ENCODE data around the gene CCDC9B. TPM values are rescaled to one million over a fixed set of nuclear protein-coding genes. Genes with fewer than 3 reads are reported as not detected.

CCDC9B gene
- total and polyA plus RNA-seq, 10 donors: 2.2 to 19.4 (median 7.1) TPM

- Histone ChIP-seq H3K27ac (peak overlapping the region in 3 of 8 donors; percentile 29 to 86 (median 41)), H3K36me3 (peaks cover 0 to 4% (median 0%) of the 10 kb centered on the region in 6 donors), H3K27me3 (replicated peaks in 1 of 7) (no peaks in the 10 kb centered on the region), H3K4me1 (peaks cover 22 to 90% (median 63%) of the 10 kb centered on the region in 6 donors), H3K9me3 (no peaks in the 10 kb centered on the region), H3K4me3 (peak overlapping the region in 3 of 8 donors; percentile 69 to 93 (median 84))
- TF ChIP-seq POLR2A (IDR thresholded peaks at IDR 0.05) (no peak), POLR2AphosphoS5 (IDR thresholded peaks at IDR 0.05) (no peak)
- TF ChIP-seq, protein P1, sequence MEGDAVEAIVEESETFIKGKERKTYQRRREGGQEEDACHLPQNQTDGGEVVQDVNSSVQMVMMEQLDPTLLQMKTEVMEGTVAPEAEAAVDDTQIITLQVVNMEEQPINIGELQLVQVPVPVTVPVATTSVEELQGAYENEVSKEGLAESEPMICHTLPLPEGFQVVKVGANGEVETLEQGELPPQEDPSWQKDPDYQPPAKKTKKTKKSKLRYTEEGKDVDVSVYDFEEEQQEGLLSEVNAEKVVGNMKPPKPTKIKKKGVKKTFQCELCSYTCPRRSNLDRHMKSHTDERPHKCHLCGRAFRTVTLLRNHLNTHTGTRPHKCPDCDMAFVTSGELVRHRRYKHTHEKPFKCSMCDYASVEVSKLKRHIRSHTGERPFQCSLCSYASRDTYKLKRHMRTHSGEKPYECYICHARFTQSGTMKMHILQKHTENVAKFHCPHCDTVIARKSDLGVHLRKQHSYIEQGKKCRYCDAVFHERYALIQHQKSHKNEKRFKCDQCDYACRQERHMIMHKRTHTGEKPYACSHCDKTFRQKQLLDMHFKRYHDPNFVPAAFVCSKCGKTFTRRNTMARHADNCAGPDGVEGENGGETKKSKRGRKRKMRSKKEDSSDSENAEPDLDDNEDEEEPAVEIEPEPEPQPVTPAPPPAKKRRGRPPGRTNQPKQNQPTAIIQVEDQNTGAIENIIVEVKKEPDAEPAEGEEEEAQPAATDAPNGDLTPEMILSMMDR (IDR thresholded peaks at IDR 0.05 in 8 of 11, conservative IDR thresholded peaks at IDR 0.05 in 3 of 11): no peak
- WGBS, 5 donors: 82 to 90% (median 85%) methylated on average over 2 of the region's 2 CpGs
- intact Hi-C loops (cut with DNase I; ENCODE audit: low total_unique reads): no loop called here
- DNase-seq: no peak
These were observed 15.0 kb downstream of the CCDC9B start for GRCh38 chr15:40325700-40326099.

GRCh38 chr15:40325188-40325587, 15.6 kb downstream of the CCDC9B start:
- DNase-seq: no peak
- H3K4me3 ChIP-seq: peak overlapping the region; percentile 63 to 93 (median 68)
- peaks cover 22 to 90% (median 63%) of the 10 kb centered on the region in 6 donors for H3K4me1 ChIP-seq
- peak overlapping the region in 5 of 8 donors; percentile 29 to 86 (median 79) for H3K27ac ChIP-seq
- WGBS, 5 donors: 47 to 59% (median 48%) methylated on average over 2 of the region's 2 CpGs
- intact Hi-C loops (cut with DNase I; ENCODE audit: low total_unique reads): no loop called here
- no peaks in the 10 kb centered on the region for H3K27me3 ChIP-seq (replicated peaks in 1 of 7)
- H3K36me3 ChIP-seq: peaks cover 0 to 4% (median 0%) of the 10 kb centered on the region in 6 donors
- TF ChIP-seq, protein P1 (IDR thresholded peaks at IDR 0.05 in 8 of 11, conservative IDR thresholded peaks at IDR 0.05 in 3 of 11): no peak
- TF ChIP-seq POLR2AphosphoS5 (IDR thresholded peaks at IDR 0.05): no peak
- no peak for TF ChIP-seq POLR2A (IDR thresholded peaks at IDR 0.05)
- no peaks in the 10 kb centered on the region for H3K9me3 ChIP-seq

DNA sequence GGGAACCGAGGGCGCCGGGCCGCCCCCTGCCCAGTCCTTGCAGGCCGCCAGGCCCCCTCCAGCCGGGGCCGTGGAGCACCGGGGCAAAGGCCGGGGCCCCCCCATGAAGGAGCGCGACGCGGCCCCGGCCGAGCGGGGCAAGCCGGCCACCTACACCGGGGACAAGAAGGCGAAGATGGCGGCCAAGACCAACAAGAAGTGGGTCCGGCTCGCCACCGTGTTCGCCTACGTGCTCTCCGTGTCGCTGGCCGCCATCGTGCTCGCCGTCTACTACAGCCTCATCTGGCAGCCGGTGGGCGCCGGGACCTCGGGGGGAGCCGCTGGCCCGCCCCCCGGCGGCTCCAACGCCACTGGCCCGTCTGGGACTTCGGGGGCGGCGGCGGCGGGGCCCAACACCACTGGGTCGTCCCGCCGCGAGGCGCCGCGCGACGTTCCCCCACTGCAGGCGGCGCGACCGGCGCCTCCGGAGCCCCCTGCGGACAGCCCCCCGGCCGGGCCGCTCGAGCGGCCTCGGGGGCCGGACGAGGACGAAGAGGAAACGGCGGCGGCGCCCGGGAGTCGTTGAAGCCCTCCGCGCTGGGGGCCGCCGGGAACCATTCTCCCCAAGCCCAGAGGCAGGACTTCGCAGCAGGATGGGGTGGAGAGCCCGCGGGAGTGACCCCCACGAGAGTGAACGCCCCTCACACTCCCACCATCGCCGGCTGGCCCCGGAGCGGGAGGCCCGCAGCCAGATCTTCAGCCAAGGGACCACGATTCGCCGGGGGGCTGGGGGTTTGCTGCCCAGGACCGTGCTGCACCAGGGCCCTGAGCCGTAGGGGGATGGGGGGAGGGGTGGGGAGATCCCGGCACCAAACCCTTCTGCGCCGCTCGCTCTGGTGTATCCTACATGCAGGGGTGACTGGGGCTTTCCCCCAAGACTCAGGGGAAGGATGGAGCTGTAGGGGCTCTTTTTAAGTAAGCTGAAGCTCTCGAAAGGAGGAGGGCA, 16.5 kb downstream of the CCDC9B start:
- peaks cover 0 to 4% (median 0%) of the 10 kb centered on the region in 6 donors for H3K36me3 ChIP-seq
- peak overlapping the region; percentile 63 to 93 (median 68) for H3K4me3 ChIP-seq
- intact Hi-C loops (cut with DNase I; ENCODE audit: low total_unique reads): loop anchor here (5.0 kb wide), 1 partner anchor 98 kb away; no protein-coding TSS in a partner anchor
- H3K4me1 ChIP-seq: peaks cover 22 to 81% (median 57%) of the 10 kb centered on the region in 6 donors
- 1 to 3% (median 1%) methylated on average over 37 to 101 of the region's 101 CpGs for WGBS, 5 donors
- H3K27me3 ChIP-seq (replicated peaks in 1 of 7): no peaks in the 10 kb centered on the region
- DNase-seq: peak; percentile 90
- TF ChIP-seq, protein P1 (IDR thresholded peaks at IDR 0.05 in 8 of 11, conservative IDR thresholded peaks at IDR 0.05 in 3 of 11): no peak
- peak in 1 of 3 donors; percentile 11 for TF ChIP-seq POLR2AphosphoS5 (IDR thresholded peaks at IDR 0.05)
- TF ChIP-seq POLR2A (IDR thresholded peaks at IDR 0.05): no peak
- no peaks in the 10 kb centered on the region for H3K9me3 ChIP-seq
- peak overlapping the region; percentile 59 to 87 (median 81) for H3K27ac ChIP-seq

Measured in spleen (tissue), 11 donors.